GM20431 (cell line): ENCODE measurements around the gene SOX1.

Experiments used
- in situ Hi-C: fragments of 300-500 bp; cut with MseI, MboI; formaldehyde crosslinking; loops from one replicate; pipeline ENCODE4 v1.15.0; 2020; ENCODE audit warnings: low sequenced_read_pairs; ENCODE audit not compliant: unreplicated experiment

SOX1 gene

GRCh38 chr13:112119192-112120030, 52.5 kb downstream of the SOX1 start:
- in situ Hi-C loops, result no loop called here

- in situ Hi-C loops, result no loop called here
These were observed 53.1 kb downstream of the SOX1 start for GRCh38 chr13:112120031-112120373.
